Cardiac muscle cell (in vitro differentiated cells and primary cell): ENCODE results near the gene WFS1. TPM values are rescaled to one million over a fixed set of nuclear protein-coding genes. Genes with fewer than 3 reads are reported as not detected.

Experiments used
- DNase-seq, 2 donors: peaks; one replicate each; pipeline versions ENCODE4 v3.0.0 to v3.0.0-alpha.2; 2010 to 2017; ENCODE audit warnings: low read depth in 1 of 2, low spot score in 1 of 2
- H3K27ac ChIP-seq: fragments of 200-600 bp; sonication (generic); 2 replicates; pipeline ENCODE4 v1.5.1; 2016
- H3K27me3 ChIP-seq: fragments of 200-600 bp; sonication (generic); 2 replicates; pipeline ENCODE4 v1.6.0; 2016; ENCODE audit warnings: control low read depth
- H3K36me3 ChIP-seq: fragments of 200-600 bp; sonication (generic); 2 replicates; pipeline ENCODE4 v1.5.1; 2016; ENCODE audit warnings: control low read depth
- H3K4me1 ChIP-seq: fragments of 200-600 bp; sonication (generic); 2 replicates; pipeline ENCODE4 v1.8.1; 2017; ENCODE audit warnings: low read depth, mild to moderate bottlenecking, mixed run types
- H3K4me3 ChIP-seq: fragments of 200-600 bp; sonication (generic); 2 replicates; pipeline ENCODE4 v1.5.1; 2016; ENCODE audit warnings: mild to moderate bottlenecking
- H3K9me3 ChIP-seq: fragments of 200-600 bp; sonication (generic); 2 replicates; pipeline ENCODE4 v1.5.1; 2017; ENCODE audit warnings: low read depth, mild to moderate bottlenecking, control low read depth
- polyA plus RNA-seq: library from polyadenylated mRNA; unstranded; fragments of >200 nt; fragmentation: Nextera tagmentation; extraction: Ambion mirVana; gene quantifications from 2 replicates; pipeline ENCODE4 v1.2.1, GENCODE V29; 2016
- total RNA-seq: library from RNA; depleted of rRNA; stranded (reverse); fragments of >200 nt; gene quantifications from 2 replicates; pipeline ENCODE4 v1.2.3, GENCODE V29; 2016
- TF ChIP-seq, protein P1 (sequence below): IDR thresholded peaks from 2 replicates; pipeline ENCODE4 v1.5.1; 2012; ENCODE audit warnings: low read depth, mild to moderate bottlenecking, low read length

Gene WFS1
- total and polyA plus RNA-seq, 2 experiments from 2014 or later: 29.0 to 30.4 TPM

DNA sequence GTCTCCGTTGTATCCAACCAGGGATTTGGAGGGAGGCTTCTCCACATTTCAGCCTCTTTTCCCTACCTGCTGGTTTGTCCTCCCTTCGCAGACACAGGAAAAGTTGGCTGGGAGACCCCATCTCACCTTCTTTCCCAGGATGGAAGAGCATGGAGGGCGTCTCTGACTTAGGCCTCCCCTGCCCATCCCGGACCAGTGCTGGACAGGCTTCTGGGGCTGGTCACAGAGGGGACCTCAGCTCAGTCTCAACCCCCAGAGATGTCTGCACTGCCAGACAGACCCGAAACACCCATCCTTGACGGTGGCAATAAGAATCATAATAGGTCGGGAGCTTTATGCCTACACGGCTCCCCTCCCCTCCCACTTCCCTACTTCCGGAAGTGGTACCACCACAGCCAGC lies 1.6 kb downstream of the WFS1 start:
- Histone ChIP-seq H3K36me3 (no peaks in the 10 kb centered on the region), H3K4me1 (peaks cover 8% of the 10 kb centered on the region), H3K27me3 (no peaks in the 10 kb centered on the region), H3K4me3 (no peak overlapping the region), H3K9me3 (no peaks in the 10 kb centered on the region), H3K27ac (no peak overlapping the region)
- TF ChIP-seq, protein P1, sequence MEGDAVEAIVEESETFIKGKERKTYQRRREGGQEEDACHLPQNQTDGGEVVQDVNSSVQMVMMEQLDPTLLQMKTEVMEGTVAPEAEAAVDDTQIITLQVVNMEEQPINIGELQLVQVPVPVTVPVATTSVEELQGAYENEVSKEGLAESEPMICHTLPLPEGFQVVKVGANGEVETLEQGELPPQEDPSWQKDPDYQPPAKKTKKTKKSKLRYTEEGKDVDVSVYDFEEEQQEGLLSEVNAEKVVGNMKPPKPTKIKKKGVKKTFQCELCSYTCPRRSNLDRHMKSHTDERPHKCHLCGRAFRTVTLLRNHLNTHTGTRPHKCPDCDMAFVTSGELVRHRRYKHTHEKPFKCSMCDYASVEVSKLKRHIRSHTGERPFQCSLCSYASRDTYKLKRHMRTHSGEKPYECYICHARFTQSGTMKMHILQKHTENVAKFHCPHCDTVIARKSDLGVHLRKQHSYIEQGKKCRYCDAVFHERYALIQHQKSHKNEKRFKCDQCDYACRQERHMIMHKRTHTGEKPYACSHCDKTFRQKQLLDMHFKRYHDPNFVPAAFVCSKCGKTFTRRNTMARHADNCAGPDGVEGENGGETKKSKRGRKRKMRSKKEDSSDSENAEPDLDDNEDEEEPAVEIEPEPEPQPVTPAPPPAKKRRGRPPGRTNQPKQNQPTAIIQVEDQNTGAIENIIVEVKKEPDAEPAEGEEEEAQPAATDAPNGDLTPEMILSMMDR: no peak
- no peak for DNase-seq

DNA sequence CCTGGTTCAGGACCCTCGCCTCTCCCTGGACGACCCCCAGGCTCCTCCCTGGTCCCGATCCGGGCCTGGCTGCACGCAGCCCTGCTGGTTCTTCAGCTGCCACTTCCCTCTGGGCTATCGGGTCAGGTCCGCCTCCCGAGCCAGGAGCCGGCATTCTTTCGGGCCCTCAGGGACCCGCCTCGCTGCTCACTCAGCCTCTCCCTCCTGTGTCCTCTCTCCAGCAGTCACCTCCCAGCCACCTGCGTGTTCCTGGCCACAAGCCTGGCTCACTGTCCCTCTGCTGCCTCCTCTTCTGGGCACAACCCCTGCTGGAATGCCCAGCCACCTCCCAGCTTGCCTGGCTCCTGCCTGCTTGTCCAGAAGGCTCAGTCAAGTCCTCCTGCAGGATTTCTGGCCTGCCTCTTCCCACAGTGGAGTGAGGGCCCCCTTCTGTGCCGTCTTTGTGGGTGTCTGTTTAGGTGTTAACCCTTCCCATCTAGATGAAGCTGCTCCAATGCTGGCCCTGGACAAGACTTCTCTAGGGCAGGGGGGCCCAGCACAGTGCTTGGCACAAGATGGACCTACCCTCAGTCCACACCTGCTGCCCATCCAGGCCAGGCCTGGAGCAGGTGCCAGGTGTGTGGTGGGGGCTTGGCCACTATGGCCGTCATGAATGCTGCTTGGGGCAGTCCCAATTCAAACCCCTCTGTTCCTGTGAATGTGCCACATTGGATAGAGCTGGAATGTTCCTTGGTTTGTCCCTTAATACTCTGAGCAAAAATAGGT lies 2.2 kb downstream of the WFS1 start:
- no peak overlapping the region for H3K4me3 ChIP-seq
- no peaks in the 10 kb centered on the region for H3K36me3 ChIP-seq
- TF ChIP-seq, protein P1: no peak
- DNase-seq: no peak
- H3K4me1 ChIP-seq: peaks cover 8% of the 10 kb centered on the region
- H3K9me3 ChIP-seq: no peaks in the 10 kb centered on the region
- H3K27me3 ChIP-seq: no peaks in the 10 kb centered on the region
- H3K27ac ChIP-seq: no peak overlapping the region

DNA sequence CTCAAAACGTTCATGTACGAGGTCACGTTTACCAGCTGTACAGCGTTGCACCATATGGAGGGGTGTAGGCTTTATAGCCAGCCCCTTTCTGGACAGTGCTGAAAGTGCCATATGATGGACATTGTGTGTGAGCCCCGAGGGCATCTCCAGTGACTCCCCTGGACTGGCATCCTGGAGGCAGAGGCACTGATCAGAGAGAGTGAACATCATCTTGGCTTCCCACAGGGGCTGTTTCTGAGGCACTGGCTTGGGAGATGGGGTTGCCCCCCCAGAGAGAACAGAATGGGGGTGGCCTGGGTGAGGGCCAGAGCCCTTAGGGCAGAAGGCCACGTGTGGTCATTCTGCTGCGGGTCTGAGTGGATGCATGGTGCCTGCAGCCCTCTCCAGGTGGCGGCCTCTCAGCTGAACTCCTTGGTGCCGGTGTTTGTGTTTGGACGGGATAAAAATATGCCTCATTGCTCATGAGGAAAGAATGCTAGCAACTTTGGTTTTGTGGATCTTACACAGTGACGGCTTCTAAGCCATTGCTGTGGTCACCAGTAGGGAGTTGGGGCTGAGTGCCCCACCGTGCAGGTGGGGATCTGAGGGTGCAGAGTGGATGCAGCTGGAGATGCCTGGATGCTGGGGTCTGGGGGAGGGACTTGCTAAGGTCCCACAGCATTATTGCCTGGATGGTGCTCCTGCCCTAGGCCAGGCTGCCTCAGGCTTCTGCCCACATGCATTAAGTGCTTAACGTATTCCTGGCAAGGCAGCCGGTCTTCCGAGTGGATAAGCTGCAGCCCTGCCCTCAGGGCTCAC lies 3.4 kb downstream of the WFS1 start:
- H3K36me3 ChIP-seq: no peaks in the 10 kb centered on the region
- peak; percentile 26 to 72 for DNase-seq
- no peak overlapping the region for H3K4me3 ChIP-seq
- peaks cover 8% of the 10 kb centered on the region for H3K4me1 ChIP-seq
- no peaks in the 10 kb centered on the region for H3K27me3 ChIP-seq
- H3K27ac ChIP-seq: no peak overlapping the region
- no peaks in the 10 kb centered on the region for H3K9me3 ChIP-seq
- TF ChIP-seq, protein P1: no peak

DNA sequence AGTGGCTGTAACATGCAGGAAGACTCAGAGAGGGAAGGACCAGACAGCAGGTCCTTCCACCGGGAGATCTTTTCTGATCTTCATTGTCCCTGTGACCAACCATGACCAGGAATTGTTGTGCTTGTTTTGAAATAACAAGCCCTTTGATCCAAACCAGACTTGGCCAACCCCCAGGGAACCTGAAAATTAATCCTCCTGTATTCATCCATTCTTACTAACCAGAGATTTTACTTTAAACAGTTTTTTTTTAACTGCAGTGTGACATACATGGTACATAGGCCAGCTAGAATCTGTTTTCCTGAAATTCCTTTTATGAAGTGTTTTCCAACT lies 4.0 kb downstream of the WFS1 start:
- no peaks in the 10 kb centered on the region for H3K9me3 ChIP-seq
- peaks cover 8% of the 10 kb centered on the region for H3K4me1 ChIP-seq
- TF ChIP-seq, protein P1: no peak

DNA sequence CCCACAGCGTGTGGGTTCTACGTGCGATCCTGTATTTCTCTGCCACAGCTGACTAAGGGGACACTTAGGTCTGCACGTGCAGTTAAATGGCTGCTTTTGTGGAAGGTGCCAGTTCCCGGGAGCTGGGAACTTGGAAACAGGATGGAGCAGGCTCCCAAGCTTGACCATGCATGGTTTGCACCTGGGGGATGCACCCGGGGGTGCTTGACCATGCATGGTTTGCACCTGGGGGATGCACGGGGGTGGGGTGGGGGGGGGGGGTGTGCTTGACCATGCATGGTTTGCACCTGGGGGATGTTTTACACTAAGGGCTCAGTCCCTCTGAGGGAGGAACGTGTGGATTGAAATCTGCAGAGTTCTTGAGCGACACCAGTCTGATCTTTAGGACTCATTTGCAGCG lies 5.7 kb downstream of the WFS1 start:
- no peaks in the 10 kb centered on the region for H3K27me3 ChIP-seq
- DNase-seq: no peak
- no peaks in the 10 kb centered on the region for H3K9me3 ChIP-seq
- peaks cover 2% of the 10 kb centered on the region for H3K4me1 ChIP-seq
- H3K4me3 ChIP-seq: no peak overlapping the region
- TF ChIP-seq, protein P1: no peak
- H3K36me3 ChIP-seq: no peaks in the 10 kb centered on the region
- no peak overlapping the region for H3K27ac ChIP-seq

More for the DNA sequence above, 4.0 kb downstream of the WFS1 start:
- Histone ChIP-seq H3K27me3 (no peaks in the 10 kb centered on the region), H3K36me3 (no peaks in the 10 kb centered on the region), H3K27ac (no peak overlapping the region), H3K4me3 (no peak overlapping the region)
- DNase-seq: no peak
